Endothelial cell of umbilical vein (primary cell): ENCODE results near the gene SCAMP4. TPM values are rescaled to one million over a fixed set of nuclear protein-coding genes. Genes with fewer than 3 reads are reported as not detected.
A peak's percentile ranks its signal among the peaks of the same experiment; 100 is the strongest.
"Not testable (repeated sequence)": the region's sequence is repeated elsewhere in the genome, so short reads cannot be mapped to it uniquely, and the experiment has no call there.

Experiments used
- BruUV-seq: library from RNA; stranded (reverse); fragments of 400-500 nt; replicated peaks from 2 replicates; lab custom pipeline; 2021; lab: Mats Ljungman, UMichigan
- CTCF ChIA-PET: fragments of 300-600, 350-600 bp; sonication (Branson Sonifier 250); formaldehyde crosslinking; loops from one replicate; lab custom pipeline; 2021; ENCODE audit warnings: antibody characterized with exemption, inconsistent platforms; lab: Charles Lee
- POLR2A ChIA-PET: fragments of 300-600, 350-600 bp; sonication (Branson Sonifier 250); formaldehyde crosslinking; loops from one replicate; lab custom pipeline; 2021; ENCODE audit warnings: antibody characterized with exemption, inconsistent platforms; lab: Charles Lee
- DNase-seq: peaks from one replicate; pipeline ENCODE4 v3.0.0-alpha.2; 2011; ENCODE audit warnings: low read depth, low spot score
- FAIRE-seq: peaks from 2 replicates; lab custom pipeline; 2011; peaks lifted over from hg19 to GRCh38; lab: Jason Lieb, UNC
- H2AFZ ChIP-seq: 2 replicates; pipeline ENCODE4 v1.6.0; 2012; ENCODE audit warnings: low read depth, low read length, control low read depth, inconsistent platforms
- H3K27ac ChIP-seq: 2 replicates; pipeline ENCODE4 v1.5.1; 2011; ENCODE audit warnings: low read depth, mild to moderate bottlenecking, control low read depth, low read length, moderate library complexity; ENCODE audit not compliant: insufficient read depth
- H3K27me3 ChIP-seq, 2 experiments: 2 replicates each; pipeline versions ENCODE4 v1.6.0 to v1.6.1; 2011; ENCODE audit warnings: low read length in 2 of 2, mixed read lengths in 1 of 2; ENCODE audit not compliant: control insufficient read depth in 2 of 2, insufficient read depth in 2 of 2
- H3K36me3 ChIP-seq, 2 experiments: 2 replicates in 1 of 2; 3 replicates in 1 of 2; pipeline ENCODE4 v1.5.1; 2011; ENCODE audit warnings: low read length in 2 of 2, mild to moderate bottlenecking in 1 of 2, moderate library complexity in 1 of 2; ENCODE audit not compliant: control insufficient read depth in 2 of 2, insufficient read depth in 2 of 2; ENCODE audit errors: extremely low read depth in 1 of 2
- H3K4me1 ChIP-seq: 3 replicates; pipeline ENCODE4 v1.5.1; 2011; ENCODE audit warnings: mild to moderate bottlenecking, low read length; ENCODE audit not compliant: control insufficient read depth, insufficient read depth; ENCODE audit errors: extremely low read depth
- H3K4me2 ChIP-seq: 2 replicates; pipeline ENCODE4 v1.6.1; 2011; ENCODE audit warnings: low read length, control low read depth, mixed read lengths; ENCODE audit not compliant: insufficient read depth
- H3K4me3 ChIP-seq, 3 experiments: fragments of 200-600 bp in 1 of 3; sonication (generic), shearing (Covaris generic) in 1 of 3; replicated peaks in 1 of 3; 2 replicates each; pipeline ENCODE4 v1.5.1; 2011 to 2016; ENCODE audit warnings: control low read depth in 3 of 3, low read length in 3 of 3, mild to moderate bottlenecking in 2 of 3, inconsistent platforms in 1 of 3, low read depth in 1 of 3, moderate library complexity in 1 of 3; ENCODE audit not compliant: insufficient read depth in 1 of 3
- H3K79me2 ChIP-seq: 2 replicates; pipeline ENCODE4 v1.6.0; 2012; ENCODE audit warnings: low read length, inconsistent platforms; ENCODE audit not compliant: control insufficient read depth, insufficient read depth
- H3K9ac ChIP-seq: replicated peaks from 2 replicates; pipeline ENCODE3; 2011; ENCODE audit warnings: low read length, control low read depth; ENCODE audit not compliant: insufficient read depth; ENCODE audit errors: extremely low read depth
- H3K9me1 ChIP-seq: replicated peaks from 3 replicates; pipeline ENCODE4 v1.6.0; 2011; ENCODE audit warnings: mild to moderate bottlenecking, low read length; ENCODE audit not compliant: control insufficient read depth, insufficient read depth; ENCODE audit errors: extremely low read depth
- H3K9me3 ChIP-seq: replicated peaks from 2 replicates; pipeline ENCODE4 v1.5.1; 2012; ENCODE audit warnings: low read length, inconsistent platforms; ENCODE audit not compliant: control insufficient read depth, insufficient read depth
- H4K20me1 ChIP-seq: replicated peaks from 2 replicates; pipeline ENCODE3; 2011; ENCODE audit warnings: mild to moderate bottlenecking, low read length; ENCODE audit not compliant: control insufficient read depth, insufficient read depth; ENCODE audit errors: extremely low read depth
- POLR2A ChIP-seq: IDR thresholded peaks from 2 replicates; pipeline ENCODE4 v1.6.1; 2012; ENCODE audit warnings: low read depth, mild to moderate bottlenecking, control low read depth, low read length
- POLR2AphosphoS5 ChIP-seq: IDR thresholded peaks from 2 replicates; pipeline ENCODE4 v1.6.1; 2012; ENCODE audit warnings: low read depth, mild to moderate bottlenecking, control low read depth, low read length, moderate library complexity; ENCODE audit not compliant: insufficient read depth
- dilution Hi-C: fragments of 300-500 bp; cut with MboI; formaldehyde crosslinking; loops from one replicate; pipeline ENCODE4 v1.15.0; 2019; ENCODE audit warnings: low sequenced_read_pairs; ENCODE audit not compliant: extremely low pct_ligation_motif_present
- intact Hi-C: fragments of 100-400 bp; cut with micrococcal nuclease; formaldehyde crosslinking; loops from one replicate; pipeline ENCODE4 v1.10.0; 2022
- polyA plus RNA-seq, 4 experiments: library from polyadenylated mRNA; depleted of rRNA in 3 of 4; stranded (reverse) in 3 of 4; unstranded in 1 of 4; fragments of >200 nt; gene quantifications; 2 replicates each; pipeline versions ENCODE4 v1.2.1 to v1.2.3, GENCODE V29; 2011 to 2012; ENCODE audit warnings: missing spikeins in 1 of 4
- total RNA-seq: library from RNA; stranded (reverse); gene quantifications from 2 replicates; pipeline ENCODE4 v1.2.3, GENCODE V29; 2021

The SCAMP4 gene
- total and polyA plus RNA-seq, 2 donors (not counting 3 experiments of a cell fraction or from before 2014, with no cell fraction given), result 24.4 to 68.2 TPM

DNA sequence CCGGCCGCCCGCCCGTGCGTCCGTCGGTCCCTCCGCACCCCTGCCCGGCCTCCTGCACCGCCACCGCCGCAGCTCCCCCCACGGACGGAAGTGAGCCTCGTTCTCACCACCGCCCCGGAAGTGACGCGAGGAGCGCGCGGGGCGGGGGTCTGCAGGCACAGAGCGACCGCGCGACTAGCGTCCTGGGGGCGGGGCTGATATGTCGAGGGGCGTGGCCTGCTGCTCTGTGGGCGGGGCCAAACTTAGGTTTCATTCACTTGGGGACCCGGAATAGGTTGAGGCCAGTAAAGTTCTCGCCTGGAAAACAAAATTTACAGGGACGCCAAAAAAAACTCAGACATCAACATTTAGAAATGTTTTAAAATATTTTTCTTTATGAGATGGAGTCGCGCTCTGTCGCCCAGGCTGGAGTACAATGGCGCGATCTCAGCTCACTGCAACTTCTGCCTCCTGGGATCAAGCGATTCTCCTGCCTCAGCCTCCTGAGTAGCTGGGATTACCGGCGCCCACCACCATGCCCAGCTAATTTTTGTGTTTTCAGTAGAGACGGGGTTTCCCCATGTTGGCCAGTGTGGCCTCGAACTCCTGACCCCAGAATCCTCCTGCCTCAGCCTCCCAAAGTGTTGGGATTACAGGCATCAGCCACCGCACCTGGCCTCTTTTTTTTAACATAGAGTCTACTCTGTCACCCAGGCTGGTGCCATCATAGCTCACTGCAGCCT is 19.6 kb upstream of the SCAMP4 start, which contains the start of gene ABHD17A:
Gene ABHD17A (minus strand): TSS at position 99 of the 722 bp plus-strand sequence. CDS start 3,930 bp downstream, outside the sequence.
- FAIRE-seq (peak; percentile 93), DNase-seq (peak; percentile 90)
- H3K36me3 ChIP-seq, BruUV-seq, POLR2A ChIA-PET, dilution Hi-C loops, H3K27me3 ChIP-seq, H3K9me3 ChIP-seq, H4K20me1 ChIP-seq, H3K9me1 ChIP-seq: not testable (repeated sequence)
- H3K4me2 ChIP-seq, result peak within 1 kb of the TSS; percentile 75
- H3K4me1 ChIP-seq, result peaks cover 27% of the 10 kb centered on the region
- H3K4me3 ChIP-seq, result peak within 1 kb of the TSS; percentile 83 to 92 (median 88)
- intact Hi-C loops, result loop anchor here (1.0 to 2.0 kb wide), 2 partner anchors 20 to 21 kb away; partner anchors contain the start of genes ADAT3 and SCAMP4
- peaks cover 38% of the 10 kb centered on the region for H3K79me2 ChIP-seq
- peak within 1 kb of the TSS; percentile 78 for H3K27ac ChIP-seq
- H2AFZ ChIP-seq, result peak within 1 kb of the TSS; percentile 38
- peak within 1 kb of the TSS; percentile 87 for H3K9ac ChIP-seq
- peak; percentile 60 for TF ChIP-seq POLR2A
- TF ChIP-seq POLR2AphosphoS5, result peak; percentile 57
- CTCF ChIA-PET, result interaction anchor here (1.0 to 2.4 kb wide), 3 partner anchors 10 to 21 kb away, joined by 6 to 12 read pairs (median 8); no protein-coding TSS in a partner anchor

- H3K4me2 ChIP-seq, H3K9me3 ChIP-seq, H3K27ac ChIP-seq, dilution Hi-C loops, H4K20me1 ChIP-seq, H3K4me3 ChIP-seq, H2AFZ ChIP-seq, H3K27me3 ChIP-seq, H3K9me1 ChIP-seq, intact Hi-C loops, H3K9ac ChIP-seq, POLR2A ChIA-PET, FAIRE-seq, DNase-seq, BruUV-seq, H3K36me3 ChIP-seq, CTCF ChIA-PET: not testable (repeated sequence)
- Histone ChIP-seq H3K79me2 (peaks cover 35% of the 10 kb centered on the region), H3K4me1 (peaks cover 27% of the 10 kb centered on the region)
These were observed 18.8 kb upstream of the SCAMP4 start for GRCh38 chr19:1886360-1886759.
